ENCODE results near the gene XIAP. TPM values are rescaled to one million over a fixed set of nuclear protein-coding genes. Genes with fewer than 3 reads are reported as not detected.
"Not testable (repeated sequence)": the region's sequence is repeated elsewhere in the genome, so short reads cannot be mapped to it uniquely, and the experiment has no call there.

Gene XIAP
- total RNA-seq (10 to 100 TPM; 20.0 to 56.0 (median 38.8) TPM), polyA plus RNA-seq (10 to 100 TPM; 12.4 to 18.4 TPM)
- long read RNA-seq, donor 1, full-length matches to known transcripts = 13 of 25 reads
- long read RNA-seq, donor 1, partial matches to known transcripts = 3 of 25 reads
- long read RNA-seq, donor 1, other reads (novel, unspliced or antisense) = 9 of 25 reads
- long read RNA-seq, donor 2, full-length matches to known transcripts = 10 of 10 reads
- long read RNA-seq, donor 2, partial matches to known transcripts = 0 of 10 reads
- long read RNA-seq, donor 2, other reads (novel, unspliced or antisense) = 0 of 10 reads
- long read RNA-seq, donor 3, full-length matches to known transcripts = 1 of 6 reads
- long read RNA-seq, donor 3, partial matches to known transcripts = 0 of 6 reads
- long read RNA-seq, donor 3, other reads (novel, unspliced or antisense) = 5 of 6 reads

- H3K9me3 ChIP-seq = no peaks in the 10 kb centered on the region
- H3K4me1 ChIP-seq (ENCODE audit: insufficient read depth) = no peaks in the 10 kb centered on the region
- TF ChIP-seq, protein P1, sequence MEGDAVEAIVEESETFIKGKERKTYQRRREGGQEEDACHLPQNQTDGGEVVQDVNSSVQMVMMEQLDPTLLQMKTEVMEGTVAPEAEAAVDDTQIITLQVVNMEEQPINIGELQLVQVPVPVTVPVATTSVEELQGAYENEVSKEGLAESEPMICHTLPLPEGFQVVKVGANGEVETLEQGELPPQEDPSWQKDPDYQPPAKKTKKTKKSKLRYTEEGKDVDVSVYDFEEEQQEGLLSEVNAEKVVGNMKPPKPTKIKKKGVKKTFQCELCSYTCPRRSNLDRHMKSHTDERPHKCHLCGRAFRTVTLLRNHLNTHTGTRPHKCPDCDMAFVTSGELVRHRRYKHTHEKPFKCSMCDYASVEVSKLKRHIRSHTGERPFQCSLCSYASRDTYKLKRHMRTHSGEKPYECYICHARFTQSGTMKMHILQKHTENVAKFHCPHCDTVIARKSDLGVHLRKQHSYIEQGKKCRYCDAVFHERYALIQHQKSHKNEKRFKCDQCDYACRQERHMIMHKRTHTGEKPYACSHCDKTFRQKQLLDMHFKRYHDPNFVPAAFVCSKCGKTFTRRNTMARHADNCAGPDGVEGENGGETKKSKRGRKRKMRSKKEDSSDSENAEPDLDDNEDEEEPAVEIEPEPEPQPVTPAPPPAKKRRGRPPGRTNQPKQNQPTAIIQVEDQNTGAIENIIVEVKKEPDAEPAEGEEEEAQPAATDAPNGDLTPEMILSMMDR (IDR thresholded peaks at IDR 0.05) = no peak
- TF ChIP-seq POLR2A (IDR thresholded peaks at IDR 0.05) = peak; percentile 50
- TF ChIP-seq EP300 (IDR thresholded peaks at IDR 0.05) = peak; percentile 52
- 29 to 46% (median 36%) methylated on average over 62 of the region's 62 CpGs for WGBS, 3 donors
- no peaks in the 10 kb centered on the region for H3K36me3 ChIP-seq
- intact Hi-C loops (cut with DNase I) = no loop called here
- peak within 1 kb of the TSS; percentile 72 for H3K4me3 ChIP-seq
- no peaks in the 10 kb centered on the region for H3K27me3 ChIP-seq
- DNase-seq = peak; percentile 77 to 84 (median 80)
- H3K27ac ChIP-seq = peak within 1 kb of the TSS; percentile 94 to 98
Observed at GRCh38 chrX:123859846-123860838, at the start of gene XIAP. Gene XIAP (plus strand): TSS chrX:123860053. CDS start chrX:123885663, 25,610 bp downstream.

- H3K27ac ChIP-seq = no peak overlapping the region
- no peak overlapping the region for H3K4me3 ChIP-seq
- H3K9me3 ChIP-seq = no peaks in the 10 kb centered on the region
- WGBS, 3 donors = 70 to 77% (median 73%) methylated on average over 2 of the region's 2 CpGs
- H3K4me1 ChIP-seq (ENCODE audit: insufficient read depth) = no peaks in the 10 kb centered on the region
- intact Hi-C loops (cut with DNase I) = no loop called here
- H3K27me3 ChIP-seq = no peaks in the 10 kb centered on the region
- H3K36me3 ChIP-seq = no peaks in the 10 kb centered on the region
- TF ChIP-seq EP300 (IDR thresholded peaks at IDR 0.05) (no peak), POLR2A (IDR thresholded peaks at IDR 0.05) (no peak)
- TF ChIP-seq, protein P1 (IDR thresholded peaks at IDR 0.05) = no peak
- no peak for DNase-seq
Observed at GRCh38 chrX:123814343-123814742, 45.5 kb upstream of the XIAP start.

DNA sequence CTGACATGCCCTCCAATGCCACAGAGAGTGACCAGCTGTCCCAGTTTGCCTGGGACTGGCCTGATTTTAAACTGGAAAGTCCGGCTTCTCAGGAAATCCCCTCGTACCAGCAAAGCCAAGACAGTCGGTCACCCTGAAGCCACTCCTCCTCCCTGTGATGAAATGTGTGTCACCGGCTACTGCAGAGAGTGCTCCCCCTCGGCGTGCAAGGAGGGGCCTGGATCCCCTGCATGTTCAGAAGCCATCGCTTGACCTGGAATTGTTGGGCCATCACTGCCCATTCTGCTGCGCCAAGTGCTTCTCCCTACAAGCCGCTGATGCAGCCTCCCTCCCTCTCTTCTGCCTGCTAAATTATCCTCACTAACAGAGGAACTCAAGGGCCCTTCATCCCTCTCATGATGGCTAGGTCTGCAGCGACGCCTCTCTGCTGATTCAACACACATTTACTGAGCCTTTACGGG is 44.9 kb upstream of the XIAP start:
- H3K27ac ChIP-seq; intact Hi-C loops (cut with DNase I): not testable (repeated sequence)

GRCh38 chrX:123817288-123817894 is 42.5 kb upstream of the XIAP start:
- WGBS, 3 donors = 78 to 90% (median 85%) methylated on average over 6 of the region's 6 CpGs

More for the DNA sequence above, 44.9 kb upstream of the XIAP start:
- not testable (repeated sequence) for H3K4me3 ChIP-seq; H3K4me1 ChIP-seq (ENCODE audit: insufficient read depth); H3K9me3 ChIP-seq; H3K36me3 ChIP-seq; DNase-seq; H3K27me3 ChIP-seq
- WGBS, 3 donors = 64 to 74% (median 69%) methylated on average over 12 of the region's 12 CpGs

More at GRCh38 chrX:123817288-123817894, 42.5 kb upstream of the XIAP start:
- intact Hi-C loops (cut with DNase I) = no loop called here
- Histone ChIP-seq H3K9me3 (no peaks in the 10 kb centered on the region), H3K4me1 (ENCODE audit: insufficient read depth) (no peaks in the 10 kb centered on the region), H3K27ac (no peak overlapping the region), H3K36me3 (no peaks in the 10 kb centered on the region), H3K4me3 (no peak overlapping the region), H3K27me3 (no peaks in the 10 kb centered on the region)
- DNase-seq = no peak
- TF ChIP-seq, protein P1 (IDR thresholded peaks at IDR 0.05) = no peak
- TF ChIP-seq EP300 (IDR thresholded peaks at IDR 0.05) (no peak), POLR2A (IDR thresholded peaks at IDR 0.05) (no peak)

Data from ovary (tissue), 10 donors.